ENCODE data around the gene CACNA1C.
A peak's percentile ranks its signal among the peaks of the same experiment; 100 is the strongest.

The CACNA1C gene

DNA sequence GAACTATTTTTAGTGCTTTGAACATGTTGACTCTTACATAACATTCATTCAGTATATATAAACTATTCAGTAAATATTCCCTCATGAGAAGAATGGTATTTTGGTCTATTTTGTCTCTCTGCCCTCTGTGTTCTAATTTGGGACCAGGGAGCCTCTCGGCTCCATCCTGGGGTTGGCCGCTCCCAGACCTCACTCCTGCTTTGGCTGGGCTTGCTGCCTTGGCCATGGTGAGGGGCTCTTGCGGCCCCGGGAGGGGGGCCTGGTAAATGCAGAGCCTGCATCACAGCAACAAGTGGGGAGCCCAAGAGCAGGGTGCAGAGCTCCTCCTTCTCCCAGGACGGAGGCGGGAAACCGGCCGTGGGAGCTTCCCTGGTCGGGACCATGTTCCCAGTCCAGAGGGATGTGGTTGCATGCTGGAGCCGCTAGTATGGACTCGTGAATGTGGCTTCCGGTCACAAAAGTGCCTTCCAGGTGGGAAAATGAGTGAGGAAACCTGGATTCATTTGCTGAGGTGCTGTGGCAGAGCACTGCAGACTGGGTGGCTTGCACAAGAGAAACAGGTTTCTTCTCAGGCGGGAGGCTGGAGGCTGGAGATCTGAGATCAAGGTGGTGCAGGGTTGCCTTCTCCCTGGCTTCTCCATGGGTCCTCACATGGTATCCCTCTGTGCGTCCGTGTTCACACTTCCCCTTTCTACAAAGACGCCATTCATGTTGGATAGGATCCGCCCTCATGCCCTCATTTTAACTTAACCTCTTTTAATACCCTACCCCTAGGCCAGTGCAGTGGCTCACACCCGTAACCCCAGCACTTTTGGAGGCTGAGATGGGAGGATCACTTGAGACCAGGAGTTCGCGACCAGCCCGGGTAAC lies 250.2 kb downstream of the CACNA1C start:
- no peak for DNase-seq

DNA sequence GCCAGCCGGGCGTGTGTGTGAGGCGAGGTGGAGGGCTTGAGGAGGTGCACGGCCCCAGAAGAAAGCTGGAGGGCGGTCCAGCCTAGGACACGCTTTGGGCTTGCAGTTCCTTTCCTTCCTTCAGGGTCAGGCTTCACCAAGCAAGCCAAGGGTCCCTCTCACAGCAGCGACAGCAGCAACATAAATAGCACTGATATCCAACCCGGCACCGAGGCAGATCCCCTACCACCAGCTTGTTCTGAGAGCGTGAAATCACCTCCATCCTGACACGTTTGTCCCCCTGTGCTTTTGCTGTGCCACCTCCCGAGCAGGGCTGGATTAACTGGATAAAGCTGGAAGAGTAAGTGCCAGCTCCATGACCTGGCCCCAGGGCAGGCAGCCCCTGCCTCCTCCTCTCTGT lies 251.4 kb downstream of the CACNA1C start:
- DNase-seq = no peak

- no peak for DNase-seq
Observed at GRCh38 chr12:2306012-2306411, 253.2 kb downstream of the CACNA1C start.

- DNase-seq = no peak
Observed at GRCh38 chr12:2306735-2307134, 253.9 kb downstream of the CACNA1C start.

DNA sequence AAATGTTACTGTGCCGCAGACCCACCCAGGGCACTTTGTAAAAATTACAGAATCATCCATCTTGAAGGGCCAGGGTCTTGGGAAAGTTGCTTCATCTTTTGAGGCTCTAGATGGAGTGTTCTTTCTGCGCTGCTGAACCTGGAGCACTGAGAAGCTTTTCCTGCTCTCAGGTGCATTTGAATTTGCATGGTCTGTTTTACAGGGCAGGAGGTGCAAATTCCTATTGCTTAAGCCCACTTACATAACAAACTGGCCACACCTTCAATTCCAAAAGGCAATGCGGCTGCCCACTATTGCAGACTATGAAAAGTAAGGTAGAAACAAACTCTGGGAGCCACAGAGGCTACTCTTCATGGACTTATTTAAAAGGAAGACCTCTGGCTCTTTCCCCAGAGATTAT lies 254.8 kb downstream of the CACNA1C start:
- DNase-seq = no peak

GRCh38 chr12:2309647-2310046 lies 256.9 kb downstream of the CACNA1C start:
- DNase-seq = no peak

DNA sequence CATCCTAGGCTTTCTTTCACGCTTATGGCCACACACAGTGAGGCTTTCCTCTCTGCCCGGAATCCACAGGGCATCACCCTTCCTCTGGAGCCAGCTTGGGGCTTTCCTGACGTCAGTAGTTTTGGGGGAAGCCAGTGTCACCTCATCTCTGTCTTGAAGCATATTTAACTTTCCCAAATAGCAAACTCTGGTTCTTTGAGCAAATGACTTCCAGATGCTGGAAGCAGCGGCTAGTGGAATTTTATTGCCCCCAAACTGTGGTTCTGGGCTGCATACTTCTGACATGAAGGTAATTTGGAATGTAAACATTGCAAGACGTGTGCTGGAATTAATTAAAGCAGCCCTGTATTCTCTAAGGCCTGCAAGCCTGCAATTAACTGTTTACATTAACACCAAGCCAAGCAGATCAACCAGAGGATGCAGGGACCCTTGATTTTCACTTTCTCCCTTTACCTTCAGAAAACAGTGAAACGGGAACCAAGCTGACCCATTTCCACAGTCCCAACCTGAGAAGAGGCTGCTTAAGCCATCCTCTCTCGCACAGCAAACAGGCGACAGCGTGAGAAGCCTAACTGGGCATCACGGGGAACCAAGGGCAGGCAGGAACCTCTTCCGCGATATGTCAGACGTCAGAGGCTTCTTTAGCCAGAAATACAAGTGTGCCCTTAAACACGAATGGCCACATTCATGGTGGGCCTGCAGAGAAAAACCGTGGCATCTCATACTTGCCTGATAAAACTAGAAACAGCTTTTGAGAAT lies 258.4 kb downstream of the CACNA1C start:
- DNase-seq = no peak

GRCh38 chr12:2312175-2312574 lies 259.4 kb downstream of the CACNA1C start:
- DNase-seq = no peak

- no peak for DNase-seq
Observed at GRCh38 chr12:2312770-2313169, 260.0 kb downstream of the CACNA1C start.

DNA sequence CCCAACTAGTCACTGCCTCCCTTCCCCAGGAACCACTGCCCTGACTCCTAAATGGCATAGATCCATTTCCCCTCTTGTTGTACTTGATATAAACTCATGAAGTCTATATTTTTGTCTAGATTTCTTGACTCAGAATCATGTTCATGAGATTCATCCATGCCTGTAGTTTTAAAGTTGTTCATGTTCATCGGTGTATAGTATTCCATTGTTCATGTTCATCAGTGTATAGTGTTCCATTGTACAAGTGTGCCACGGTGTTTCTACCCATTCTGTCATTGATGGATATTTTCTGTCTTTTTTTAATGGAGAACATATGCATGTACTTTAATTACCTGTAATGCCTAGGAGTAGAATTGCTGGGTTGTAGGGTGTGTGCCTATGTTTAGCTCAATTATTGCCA lies 261.7 kb downstream of the CACNA1C start:
- DNase-seq = no peak

DNA sequence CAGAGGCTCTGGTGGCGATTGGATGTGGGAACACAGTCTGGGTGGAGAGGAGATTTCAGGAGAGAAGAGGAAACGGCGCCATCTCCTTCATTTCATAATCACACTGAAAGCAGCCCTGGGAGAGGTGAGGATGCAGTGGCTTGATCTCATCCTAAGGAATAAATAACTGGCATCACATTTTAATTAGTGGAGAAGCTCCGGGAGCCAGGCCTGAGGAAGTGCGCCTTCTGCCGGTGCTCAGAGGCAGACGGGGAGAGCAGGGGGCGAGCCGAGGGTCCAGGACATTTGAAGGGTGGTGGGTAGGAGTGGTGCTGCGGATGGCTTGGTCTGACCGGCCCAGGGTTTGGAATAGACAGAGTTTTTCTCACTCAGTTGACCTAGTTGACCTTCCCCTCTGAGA lies 265.0 kb downstream of the CACNA1C start:
- no peak for DNase-seq

DNA sequence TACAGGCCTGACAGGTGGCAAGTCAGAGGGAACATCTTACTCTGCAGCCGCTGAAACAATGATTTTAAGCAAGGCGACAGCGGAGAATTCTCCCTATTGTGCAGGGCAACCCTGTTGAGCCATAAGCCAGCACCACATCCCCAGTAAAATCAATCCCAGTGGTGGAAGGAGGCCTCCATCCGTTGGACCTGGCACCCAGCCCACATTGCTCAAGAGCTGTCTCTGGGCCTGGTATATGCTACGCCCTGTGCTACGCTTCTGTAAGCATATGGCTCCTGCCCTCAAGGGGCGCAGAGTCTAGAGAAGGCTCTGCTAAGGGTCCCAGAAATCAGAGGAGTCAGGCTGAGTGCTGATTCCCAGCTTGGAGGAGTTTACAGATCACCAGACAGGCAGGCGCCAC lies 265.5 kb downstream of the CACNA1C start:
- DNase-seq = no peak

DNA sequence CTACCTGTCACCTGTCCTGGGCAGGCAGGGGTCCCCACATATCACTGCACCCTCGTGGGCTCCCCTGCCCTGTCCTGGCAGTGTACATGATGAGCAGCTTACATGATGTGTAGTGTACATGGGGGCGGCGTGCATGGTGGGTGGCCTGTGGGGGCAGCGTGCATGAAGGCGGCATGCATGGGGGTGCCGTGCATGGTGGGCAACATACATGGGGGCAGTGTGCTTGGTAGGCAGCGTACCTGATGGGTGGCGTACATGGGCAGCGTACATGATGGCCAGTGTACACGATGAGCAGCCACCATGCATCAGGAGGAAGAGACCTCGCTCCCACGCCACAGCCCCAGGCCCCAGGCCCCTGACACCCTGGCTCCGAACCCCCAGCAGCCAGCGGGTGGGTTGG lies 266.3 kb downstream of the CACNA1C start:
- no peak for DNase-seq

- DNase-seq = peak; percentile 23
Observed at GRCh38 chr12:2319737-2320506, 267.1 kb downstream of the CACNA1C start.

- no peak for DNase-seq
Observed at GRCh38 chr12:2320841-2321240, 268.1 kb downstream of the CACNA1C start.

DNA sequence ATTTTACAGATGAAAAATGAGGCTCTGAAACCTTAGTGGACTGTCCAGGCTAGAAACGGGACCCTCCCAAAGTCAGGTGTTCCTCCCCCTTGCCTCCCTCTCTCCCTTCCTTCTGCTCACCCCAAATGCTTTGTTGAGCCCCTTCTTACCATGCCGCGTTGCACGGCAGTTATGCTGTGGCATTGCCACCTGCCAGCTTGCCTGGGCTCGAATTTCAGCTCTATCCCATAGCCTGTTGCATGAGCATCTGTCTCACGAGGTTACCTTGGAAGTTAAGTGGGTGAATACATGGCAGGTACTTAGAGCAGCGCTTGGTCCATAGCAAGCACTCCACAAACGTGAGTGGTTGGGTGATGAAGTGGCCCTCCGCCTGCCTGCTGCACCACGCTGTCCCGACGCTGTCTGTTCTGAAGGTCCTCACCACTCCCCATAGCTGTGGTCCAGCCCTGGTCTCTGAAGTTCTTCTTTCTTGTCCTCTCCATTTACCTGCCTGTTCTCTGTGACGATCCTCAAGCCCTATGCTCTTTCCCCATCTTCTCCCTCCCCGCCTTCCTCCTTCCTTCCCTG lies 269.9 kb downstream of the CACNA1C start:
- peak; percentile 86 for DNase-seq

GRCh38 chr12:2323532-2324255 lies 270.9 kb downstream of the CACNA1C start:
- peak; percentile 50 for DNase-seq

GRCh38 chr12:2324387-2324786 lies 271.6 kb downstream of the CACNA1C start:
- DNase-seq = peak; percentile 88

- DNase-seq = peak; percentile 23
Observed at GRCh38 chr12:2325519-2325918, 272.7 kb downstream of the CACNA1C start.

GRCh38 chr12:2326470-2326869 lies 273.7 kb downstream of the CACNA1C start:
- no peak for DNase-seq

DNA sequence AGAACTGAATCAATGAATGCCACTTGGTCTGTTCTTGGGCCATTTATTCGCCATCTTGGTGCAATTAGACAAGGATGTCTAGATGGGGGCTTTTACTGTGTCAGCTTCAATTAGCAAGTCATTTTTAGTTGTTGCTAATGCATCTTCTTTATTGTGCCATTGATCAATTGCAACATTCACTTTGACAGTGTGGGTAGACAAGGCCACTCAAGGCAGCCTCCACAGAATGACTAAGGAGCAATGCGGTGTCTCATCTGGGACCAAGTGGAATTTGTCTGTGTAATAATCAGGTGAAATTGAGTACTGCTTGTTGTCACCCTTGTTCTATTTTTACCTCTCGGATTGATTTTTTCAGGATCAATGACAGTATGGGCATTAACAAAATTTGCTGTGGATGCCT lies 275.9 kb downstream of the CACNA1C start:
- no peak for DNase-seq

DNA sequence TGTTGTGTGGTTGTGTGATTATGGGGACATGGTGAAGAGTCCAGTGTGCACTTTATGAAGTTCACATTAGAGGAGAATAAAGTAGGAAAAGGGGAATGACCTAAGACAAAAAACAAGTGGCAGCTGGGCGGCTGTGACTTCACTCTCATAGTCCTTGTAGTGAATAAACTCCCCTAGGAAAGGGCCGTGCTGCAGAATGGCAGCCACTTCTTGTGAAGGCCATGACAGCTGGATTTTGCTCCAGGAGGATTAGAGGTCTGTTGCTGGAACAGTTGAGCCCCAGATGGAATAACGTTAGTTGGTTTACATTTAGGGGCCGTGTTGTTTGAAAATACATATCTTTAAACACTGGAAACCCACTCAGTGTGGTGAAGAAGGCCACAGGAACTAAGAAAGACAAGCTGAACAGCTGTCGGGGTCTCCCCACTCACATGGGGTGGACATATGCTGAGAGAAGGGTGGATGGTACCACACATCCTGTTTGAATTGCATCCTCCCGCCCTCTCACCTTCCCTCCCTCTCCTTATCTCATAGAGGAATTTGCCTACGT lies 276.9 kb downstream of the CACNA1C start:
- DNase-seq = no peak
